Left kidney (tissue), 2 donors: Measurements from ENCODE around the gene TUBA8. TPM values are rescaled to one million over a fixed set of nuclear protein-coding genes. Genes with fewer than 3 reads are reported as not detected.
"Not testable (repeated sequence)": the region's sequence is repeated elsewhere in the genome, so short reads cannot be mapped to it uniquely, and the experiment has no call there.

Experiments used
- DNase-seq: peaks from one replicate; pipeline ENCODE4 v3.0.0-alpha.2; 2013
- polyA plus RNA-seq: library from polyadenylated mRNA; unstranded; fragments of 120-200 nt; gene quantifications from one replicate; pipeline ENCODE4 v1.2.1, GENCODE V29; 2013; ENCODE audit not compliant: insufficient read length

Gene TUBA8
- polyA plus RNA-seq, 1 donor = 3.9 TPM

GRCh38 chr22:18172776-18173175, 62.2 kb downstream of the TUBA8 start:
- not testable (repeated sequence) for DNase-seq

GRCh38 chr22:18173441-18173840, 62.8 kb downstream of the TUBA8 start:
- DNase-seq = not testable (repeated sequence)

Other genes starting within 250 kb of the TUBA8 start
- gene MICAL3, start 86.2 kb upstream of the TUBA8 start, polyA plus RNA-seq = 46.3 TPM
- gene PEX26, start 32.8 kb upstream of the TUBA8 start, polyA plus RNA-seq = 35.5 TPM
- gene USP18, start 39.4 kb downstream of the TUBA8 start, polyA plus RNA-seq = 5.6 TPM